GM23338 (cell line): ENCODE data around the gene CFAP97D2.

Source experiments
- CREB1 ChIP-seq: fragments of 250-450 bp; sonication (Bioruptor Pico); IDR thresholded peaks from 2 replicates; pipeline ENCODE4 v1.5.0; 2020; ENCODE audit warnings: low read depth, mild to moderate bottlenecking, moderate library complexity
- EZH2 ChIP-seq: fragments of 200-600 bp; sonication (generic); IDR thresholded peaks from one replicate; pipeline ENCODE4 v1.8.0; 2017; ENCODE audit warnings: antibody characterized with exemption, mild to moderate bottlenecking, low read depth; ENCODE audit not compliant: unreplicated experiment
- EZH2phosphoT487 ChIP-seq: fragments of 200-600 bp; sonication (generic); IDR thresholded peaks from one replicate; pipeline ENCODE4 v1.8.1; 2018; ENCODE audit warnings: antibody characterized with exemption; ENCODE audit not compliant: unreplicated experiment
- NANOG ChIP-seq: IDR thresholded peaks from 2 replicates; pipeline ENCODE4 v1.6.1; 2016; ENCODE audit warnings: antibody characterized with exemption, borderline replicate concordance
- POLR2AphosphoS5 ChIP-seq: IDR thresholded peaks from 2 replicates; pipeline ENCODE4 v1.6.1; 2016; ENCODE audit warnings: antibody characterized with exemption, low read depth
- STAT1 ChIP-seq: IDR thresholded peaks from one replicate; pipeline ENCODE4 v1.6.1; 2016; ENCODE audit warnings: antibody characterized with exemption; ENCODE audit not compliant: unreplicated experiment
- ZNF331 ChIP-seq: fragments of 250-450 bp; sonication (Bioruptor Pico); IDR thresholded peaks from 2 replicates; pipeline ENCODE4 v1.5.0; 2020; ENCODE audit warnings: low read depth, mild to moderate bottlenecking, moderate library complexity
- TF ChIP-seq, protein P1 (sequence below), 2 experiments: fragments of 200-600 bp in 1 of 2; sonication (generic) in 1 of 2; conservative IDR thresholded peaks; 2 replicates each; pipeline versions ENCODE4 v1.5.1 to v1.6.1; 2016 to 2017; ENCODE audit warnings: antibody characterized with exemption in 2 of 2, low read depth in 2 of 2, mild to moderate bottlenecking in 2 of 2, moderate library complexity in 1 of 2

DNA sequence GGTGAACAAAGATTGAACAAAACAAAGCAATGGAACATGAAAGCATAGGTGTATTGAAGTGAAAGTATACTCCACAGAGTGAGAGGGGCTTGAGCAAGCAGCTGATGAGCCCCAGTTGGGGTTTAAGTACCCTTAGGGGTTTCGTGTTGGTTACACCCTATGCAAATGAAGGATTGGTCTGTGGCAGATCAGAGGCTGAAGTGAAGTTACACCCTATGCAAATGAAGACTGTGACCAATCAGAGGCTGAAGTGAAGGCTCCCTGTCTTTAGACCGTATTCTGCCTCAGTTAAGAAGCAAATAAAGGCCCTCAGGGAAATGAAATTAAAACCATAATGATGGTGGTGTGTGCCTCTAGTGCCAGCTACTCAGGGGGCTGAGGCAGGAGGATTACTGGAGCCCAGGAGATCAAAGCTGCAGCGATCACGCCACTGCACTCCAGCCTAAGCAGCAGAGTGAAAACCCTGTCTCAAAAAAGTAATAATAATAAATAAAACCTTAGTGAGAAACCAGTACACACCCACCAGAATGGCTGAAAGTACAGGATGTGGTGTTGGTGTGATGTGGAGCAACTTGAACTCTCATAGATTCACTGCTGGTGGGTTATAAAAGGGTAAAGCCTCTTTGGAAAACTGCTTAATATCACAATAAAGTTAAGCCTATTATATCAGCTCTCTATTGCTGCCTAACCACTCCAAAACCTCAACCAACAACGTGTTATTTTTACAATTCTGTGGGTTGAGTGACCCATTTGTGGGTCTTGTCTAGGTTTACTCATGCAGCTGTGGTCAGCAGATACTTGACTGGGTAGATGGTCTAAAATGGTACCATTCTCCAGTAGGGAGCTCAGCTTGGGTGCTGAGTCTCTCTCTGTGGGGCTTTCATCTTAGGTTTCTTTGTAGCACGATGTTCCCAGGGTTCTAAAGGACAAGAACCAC lies 89.6 kb downstream of the CFAP97D2 start:
- TF ChIP-seq, protein P1, sequence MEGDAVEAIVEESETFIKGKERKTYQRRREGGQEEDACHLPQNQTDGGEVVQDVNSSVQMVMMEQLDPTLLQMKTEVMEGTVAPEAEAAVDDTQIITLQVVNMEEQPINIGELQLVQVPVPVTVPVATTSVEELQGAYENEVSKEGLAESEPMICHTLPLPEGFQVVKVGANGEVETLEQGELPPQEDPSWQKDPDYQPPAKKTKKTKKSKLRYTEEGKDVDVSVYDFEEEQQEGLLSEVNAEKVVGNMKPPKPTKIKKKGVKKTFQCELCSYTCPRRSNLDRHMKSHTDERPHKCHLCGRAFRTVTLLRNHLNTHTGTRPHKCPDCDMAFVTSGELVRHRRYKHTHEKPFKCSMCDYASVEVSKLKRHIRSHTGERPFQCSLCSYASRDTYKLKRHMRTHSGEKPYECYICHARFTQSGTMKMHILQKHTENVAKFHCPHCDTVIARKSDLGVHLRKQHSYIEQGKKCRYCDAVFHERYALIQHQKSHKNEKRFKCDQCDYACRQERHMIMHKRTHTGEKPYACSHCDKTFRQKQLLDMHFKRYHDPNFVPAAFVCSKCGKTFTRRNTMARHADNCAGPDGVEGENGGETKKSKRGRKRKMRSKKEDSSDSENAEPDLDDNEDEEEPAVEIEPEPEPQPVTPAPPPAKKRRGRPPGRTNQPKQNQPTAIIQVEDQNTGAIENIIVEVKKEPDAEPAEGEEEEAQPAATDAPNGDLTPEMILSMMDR (conservative IDR thresholded peaks at IDR 0.05; ENCODE audit: low read depth in 2 of 2): no peak
- TF ChIP-seq EZH2phosphoT487 (no peak), EZH2 (no peak), CREB1 (CRISPR knock-in tag) (no peak), POLR2AphosphoS5 (no peak), STAT1 (no peak), NANOG (no peak), ZNF331 (CRISPR knock-in tag) (no peak)
